Activated CD8-positive, alpha-beta memory T cell treated with anti-CD3 and anti-CD28 coated beads, Interleukin-2, amount 50 U/mL, for 1 hour (primary cell): ENCODE results near the gene ATXN7L1.
"Not testable (repeated sequence)": the region's sequence is repeated elsewhere in the genome, so short reads cannot be mapped to it uniquely, and the experiment has no call there.

ENCODE experiments used
- DNase-seq: peaks from one replicate; pipeline ENCODE4 v3.0.0-alpha.2; 2020; ENCODE audit errors: extremely low read depth

ATXN7L1 gene

GRCh38 chr7:105705427-105705826, 171.0 kb downstream of the ATXN7L1 start:
- DNase-seq: no peak

DNA sequence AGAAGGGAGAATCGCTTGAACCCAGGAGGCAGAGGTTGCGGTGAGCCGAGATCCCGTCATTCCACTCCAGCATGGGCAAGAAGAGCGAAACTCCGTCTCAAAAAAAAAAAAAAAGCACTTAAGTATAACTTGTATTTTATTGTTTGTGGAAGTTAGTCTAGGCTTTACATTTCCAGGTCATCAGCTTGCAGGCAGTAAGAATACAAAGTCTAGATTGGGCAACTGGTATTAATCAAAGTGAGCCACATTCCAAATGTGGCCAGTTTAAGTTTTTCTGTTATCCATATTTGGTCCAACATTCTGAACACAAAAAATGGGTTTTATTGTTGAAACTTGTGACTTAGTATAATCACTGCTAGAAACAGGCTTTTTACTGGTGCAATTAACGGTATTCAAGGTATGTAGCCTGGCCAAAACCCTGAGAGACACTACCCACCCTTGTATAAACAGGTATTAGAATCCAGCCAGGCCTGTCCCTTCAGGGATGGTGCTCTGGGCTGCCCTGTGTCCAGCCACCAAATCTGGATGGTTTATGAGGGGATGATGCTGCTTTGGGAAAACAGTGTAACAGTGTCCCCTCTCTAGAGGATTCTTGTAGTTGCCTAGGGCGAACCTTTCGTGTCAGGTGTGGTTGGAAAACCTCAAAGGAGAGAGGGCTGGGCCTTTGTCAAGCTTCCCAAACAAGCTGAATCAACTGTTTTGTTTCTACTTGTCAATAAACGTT, 173.0 kb downstream of the ATXN7L1 start:
- no peak for DNase-seq

DNA sequence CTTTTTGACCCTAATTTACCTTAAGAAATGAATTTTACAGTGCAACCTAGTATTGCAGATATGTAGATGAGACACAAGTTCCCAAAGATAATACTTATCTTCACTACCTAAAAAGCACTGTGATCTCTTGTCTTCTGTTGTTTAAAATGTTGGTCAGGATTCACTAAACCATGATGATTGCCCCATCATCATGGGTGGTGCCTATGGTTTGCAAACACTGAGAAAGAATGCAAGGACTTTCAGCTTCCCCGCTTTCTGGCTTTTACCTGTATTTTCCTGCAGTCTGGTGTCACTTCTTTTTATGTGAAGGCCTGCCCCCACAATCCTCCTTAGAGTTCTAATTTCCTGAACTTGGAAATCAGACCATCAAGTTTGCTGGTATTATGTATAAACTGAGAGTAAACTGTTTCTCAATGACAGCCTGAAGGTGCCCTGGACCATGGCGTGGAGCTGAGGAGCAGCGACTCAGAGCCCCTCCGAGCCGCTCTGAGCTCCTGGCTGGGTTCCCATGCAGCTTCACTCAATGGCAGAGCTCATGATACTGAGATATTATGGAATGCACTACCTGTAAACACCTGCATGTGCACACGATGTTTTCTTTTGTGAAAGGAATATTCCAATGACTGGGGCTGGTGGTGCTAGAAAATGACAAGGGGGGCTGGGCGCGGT, 176.7 kb downstream of the ATXN7L1 start:
- DNase-seq: no peak

GRCh38 chr7:105698531-105698930, 177.9 kb downstream of the ATXN7L1 start:
- DNase-seq: no peak

GRCh38 chr7:105697753-105698152, 178.6 kb downstream of the ATXN7L1 start:
- DNase-seq: no peak

DNA sequence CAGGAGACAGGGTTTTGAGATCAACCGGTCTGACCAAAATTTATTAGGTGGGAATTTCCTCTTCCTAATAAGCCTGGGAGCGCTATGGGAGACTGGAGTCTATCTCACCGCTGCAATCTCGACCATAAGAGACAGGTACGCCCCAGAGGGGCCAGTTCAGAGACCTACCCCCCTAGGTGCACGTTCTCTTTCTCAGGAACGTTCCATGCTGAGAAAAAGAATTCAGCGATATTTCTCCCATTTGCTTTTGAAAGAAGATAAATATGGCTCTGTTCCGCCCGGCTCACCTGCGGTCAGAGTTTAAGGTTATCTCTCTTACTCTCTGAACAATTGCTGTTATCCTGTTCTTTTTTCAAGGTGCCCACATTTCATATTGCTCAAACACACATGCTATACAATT, 179.2 kb downstream of the ATXN7L1 start:
- DNase-seq: not testable (repeated sequence)

DNA sequence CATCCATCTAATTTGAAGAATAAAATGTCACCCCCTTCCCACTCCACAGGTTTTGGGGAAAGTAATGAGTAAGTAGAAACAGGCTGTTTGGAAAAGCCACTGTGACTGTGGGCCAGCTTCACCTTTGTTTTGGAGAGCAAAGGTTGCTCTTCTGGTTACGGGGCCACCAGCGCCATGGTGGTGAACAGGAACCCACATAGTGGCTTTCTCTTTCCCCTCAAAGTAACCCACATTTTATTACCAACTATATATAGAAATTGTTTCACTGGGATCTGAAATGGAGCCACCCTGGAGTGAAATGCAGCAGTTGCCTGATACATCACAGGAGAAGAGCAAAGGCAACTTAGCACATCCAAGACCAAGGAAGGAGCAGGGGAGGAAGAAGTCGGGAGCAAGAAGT, 182.8 kb downstream of the ATXN7L1 start:
- no peak for DNase-seq

- DNase-seq: peak; percentile 26
These were observed 184.5 kb downstream of the ATXN7L1 start for GRCh38 chr7:105691680-105692564.

DNA sequence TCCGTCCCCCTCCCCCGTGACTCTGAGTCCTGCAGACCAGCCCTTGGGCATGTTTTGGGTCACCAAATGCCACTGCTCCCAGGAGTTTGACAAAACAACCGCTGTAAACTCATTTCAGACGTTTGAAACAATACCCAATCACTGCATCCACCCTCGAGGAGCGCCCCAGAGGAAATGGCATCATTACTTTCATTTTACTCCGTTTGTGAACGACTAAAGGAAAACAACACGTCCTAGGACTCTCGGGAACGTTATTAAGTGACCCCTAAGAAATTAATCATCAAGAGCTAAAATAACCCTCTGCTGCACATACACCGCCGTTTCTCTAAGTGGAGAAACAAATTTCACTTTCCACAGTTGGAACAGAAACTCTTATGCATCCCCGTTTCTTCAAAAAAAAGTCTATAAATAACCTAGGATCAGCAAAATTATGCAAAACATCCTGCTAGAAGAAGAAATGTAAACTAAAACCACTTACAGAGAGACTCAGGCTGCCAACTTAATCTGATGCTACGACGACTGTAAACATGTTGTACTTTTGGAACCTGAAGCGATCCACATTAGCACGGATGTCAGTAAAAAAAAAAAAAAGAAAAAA, 185.2 kb downstream of the ATXN7L1 start:
- DNase-seq: no peak

- no peak for DNase-seq
These were observed 186.0 kb downstream of the ATXN7L1 start for GRCh38 chr7:105690325-105690945.

DNA sequence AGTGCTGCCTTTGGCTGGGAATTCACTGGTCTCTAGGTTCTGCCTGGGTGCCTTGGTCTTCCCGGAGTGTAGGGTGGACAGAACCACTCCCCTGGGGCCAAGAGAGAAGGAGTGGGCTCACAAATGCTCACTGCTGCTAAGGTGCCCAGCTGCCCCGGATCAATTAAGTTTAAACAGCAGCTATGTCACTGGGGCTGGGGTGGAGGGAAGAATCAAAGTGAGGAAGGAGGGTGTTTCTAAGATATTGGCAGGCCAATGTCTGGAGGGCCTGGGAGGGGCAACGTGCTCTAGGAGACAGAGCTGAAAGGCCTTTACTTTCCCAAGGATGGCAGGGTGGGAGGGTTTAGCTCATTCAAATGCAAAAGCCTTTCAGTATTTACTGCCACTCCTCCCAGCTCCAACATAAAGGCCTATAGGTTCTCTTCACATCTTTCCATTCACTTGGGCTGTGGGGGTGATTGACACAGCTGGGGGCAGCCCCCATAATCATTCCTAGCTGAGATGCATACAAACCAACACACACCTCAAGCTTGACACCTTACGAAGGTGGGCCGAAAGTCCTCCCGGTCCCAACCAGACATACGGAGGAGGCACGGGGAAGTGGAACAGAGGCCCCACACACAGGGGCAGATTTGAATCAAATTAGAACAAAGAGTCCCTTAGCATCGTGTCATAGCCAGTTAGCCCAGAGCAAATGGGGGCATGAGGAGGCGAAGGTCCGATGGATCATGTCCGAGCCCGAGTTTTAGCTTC, 187.2 kb downstream of the ATXN7L1 start:
- DNase-seq: no peak

DNA sequence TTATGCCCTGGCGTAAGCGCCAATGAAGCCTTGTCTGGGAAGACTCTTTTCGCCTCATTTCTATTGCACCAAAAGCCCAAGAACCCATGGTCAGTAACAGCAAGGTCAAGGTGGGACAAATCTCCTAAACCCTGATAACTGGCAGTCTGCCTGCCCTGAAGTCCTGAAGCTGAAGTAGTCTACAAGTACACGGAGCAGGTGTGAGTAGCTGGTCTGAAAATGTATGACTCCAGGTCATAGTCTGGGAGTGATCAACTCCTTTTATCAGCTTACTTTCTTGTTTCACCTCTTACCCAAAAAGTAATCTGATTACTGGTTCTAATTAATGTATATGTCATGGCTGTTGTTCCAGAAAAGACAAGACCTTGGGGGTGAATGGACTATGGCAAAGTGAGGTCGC, 187.8 kb downstream of the ATXN7L1 start:
- no peak for DNase-seq

- no peak for DNase-seq
These were observed 191.2 kb downstream of the ATXN7L1 start for GRCh38 chr7:105685161-105685560.

- no peak for DNase-seq
These were observed 193.9 kb downstream of the ATXN7L1 start for GRCh38 chr7:105682341-105683060.

DNA sequence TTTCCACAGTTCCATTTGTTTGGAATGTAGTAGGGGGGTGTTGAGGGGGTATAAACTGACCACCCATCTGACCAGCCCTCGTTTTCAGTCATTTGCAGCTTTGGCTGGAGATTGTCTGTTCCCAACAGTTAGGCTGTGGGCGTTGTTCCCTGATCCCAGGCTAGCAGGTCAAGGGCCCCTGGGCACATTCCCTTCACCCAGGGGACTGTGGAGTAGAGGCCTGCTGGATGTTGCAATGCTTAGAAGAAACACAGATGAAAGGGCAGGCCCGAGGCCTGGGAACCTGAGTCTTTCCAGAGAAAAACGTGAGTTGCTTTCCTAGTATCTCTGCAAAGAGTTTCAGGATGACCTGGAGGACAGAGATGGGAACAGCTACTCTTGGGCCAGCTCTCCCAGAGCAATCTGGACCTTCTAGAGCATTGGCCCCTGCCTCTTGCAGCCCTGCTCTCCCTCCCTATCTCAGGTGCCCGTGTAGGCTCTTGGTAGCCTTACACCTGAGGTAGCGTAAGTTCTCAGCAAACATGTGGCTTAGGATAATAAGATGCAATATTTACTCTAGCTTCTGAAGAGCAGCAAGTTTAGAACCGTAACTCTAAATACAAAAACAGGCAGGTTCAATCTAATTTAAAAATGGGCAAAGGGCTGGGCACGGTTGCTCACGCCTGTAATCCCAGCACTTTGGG, 195.8 kb downstream of the ATXN7L1 start:
- DNase-seq: no peak

GRCh38 chr7:105678811-105679495, 197.4 kb downstream of the ATXN7L1 start:
- no peak for DNase-seq

- no peak for DNase-seq
These were observed 198.4 kb downstream of the ATXN7L1 start for GRCh38 chr7:105677817-105678573.

DNA sequence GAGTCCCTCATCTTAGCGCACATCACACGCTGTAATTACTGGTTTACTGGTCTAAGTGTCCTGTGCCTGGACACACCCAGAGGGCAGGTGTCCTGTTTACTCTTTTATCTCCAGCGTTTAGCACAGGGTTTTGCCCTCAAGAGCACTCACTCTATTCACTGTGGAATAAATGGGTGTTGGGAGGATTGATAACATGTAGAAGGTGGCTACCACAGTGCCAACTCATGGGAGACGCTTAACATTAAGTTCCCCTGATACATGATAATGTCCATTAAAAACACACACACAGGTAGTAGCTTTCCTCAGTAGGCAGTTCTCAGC, 199.0 kb downstream of the ATXN7L1 start:
- no peak for DNase-seq
